HG03060 (cell line): ENCODE data around the gene IL34.

ENCODE experiments used
- ATAC-seq: cut with Tn5 transposase; IDR thresholded peaks from one replicate; pipeline ENCODE4 v1.9.1; 2021; ENCODE audit warnings: low read depth, moderate number of reproducible peaks; ENCODE audit not compliant: unreplicated experiment

The IL34 gene

GRCh38 chr16:70698901-70699300 is 52.5 kb downstream of the IL34 start:
- no peak for ATAC-seq

GRCh38 chr16:70699696-70700095 is 53.3 kb downstream of the IL34 start:
- no peak for ATAC-seq

GRCh38 chr16:70700101-70701020 is 54.0 kb downstream of the IL34 start:
- ATAC-seq: no peak

- ATAC-seq: no peak
Measured at GRCh38 chr16:70701036-70701435, 54.7 kb downstream of the IL34 start.

- no peak for ATAC-seq
Measured at GRCh38 chr16:70701596-70701995, 55.2 kb downstream of the IL34 start.

- ATAC-seq: no peak
Measured at GRCh38 chr16:70701998-70702397, 55.6 kb downstream of the IL34 start.

- no peak for ATAC-seq
Measured at GRCh38 chr16:70702624-70703023, 56.3 kb downstream of the IL34 start.

- no peak for ATAC-seq
Measured at GRCh38 chr16:70703041-70703834, 56.9 kb downstream of the IL34 start.

GRCh38 chr16:70703835-70704381 is 57.5 kb downstream of the IL34 start:
- no peak for ATAC-seq

- ATAC-seq: no peak
Measured at GRCh38 chr16:70704586-70704985, 58.2 kb downstream of the IL34 start.

- ATAC-seq: no peak
Measured at GRCh38 chr16:70705056-70705455, 58.7 kb downstream of the IL34 start.

- no peak for ATAC-seq
Measured at GRCh38 chr16:70706948-70707465, 60.6 kb downstream of the IL34 start.

- no peak for ATAC-seq
Measured at GRCh38 chr16:70708366-70709246, 62.2 kb downstream of the IL34 start.

- ATAC-seq: no peak
Measured at GRCh38 chr16:70709457-70709856, 63.1 kb downstream of the IL34 start.

- ATAC-seq: no peak
Measured at GRCh38 chr16:70709942-70710341, 63.6 kb downstream of the IL34 start.
